ENCODE data around the gene CD151.

The CD151 gene

GRCh38 chr11:797296-798092, 35.3 kb upstream of the CD151 start:
- DNase-seq (ENCODE audit: low spot score): peak; percentile 60

GRCh38 chr11:798093-798713, 34.5 kb upstream of the CD151 start, which contains the start of gene SLC25A22:
SLC25A22 (minus strand) TSS chr11:798281; CDS start chr11:795006, 3,275 bp downstream.
- peak; percentile 75 for DNase-seq (ENCODE audit: low spot score)

- DNase-seq (ENCODE audit: low spot score): no peak
These were observed 33.0 kb upstream of the CD151 start for GRCh38 chr11:799641-800316.

GRCh38 chr11:800473-800872, 32.3 kb upstream of the CD151 start:
- no peak for DNase-seq (ENCODE audit: low spot score)

- no peak for DNase-seq (ENCODE audit: low spot score)
These were observed 31.5 kb upstream of the CD151 start for GRCh38 chr11:801097-801780.

- no peak for DNase-seq (ENCODE audit: low spot score)
These were observed 30.6 kb upstream of the CD151 start for GRCh38 chr11:802018-802617.

- no peak for DNase-seq (ENCODE audit: low spot score)
These were observed 29.9 kb upstream of the CD151 start for GRCh38 chr11:802693-803466.

- DNase-seq (ENCODE audit: low spot score): no peak
These were observed 29.3 kb upstream of the CD151 start for GRCh38 chr11:803467-803742.

- no peak for DNase-seq (ENCODE audit: low spot score)
These were observed 28.8 kb upstream of the CD151 start for GRCh38 chr11:803770-804598.

- no peak for DNase-seq (ENCODE audit: low spot score)
These were observed 28.2 kb upstream of the CD151 start for GRCh38 chr11:804599-804964.

- DNase-seq (ENCODE audit: low spot score): peak; percentile 33
These were observed 24.1 kb upstream of the CD151 start for GRCh38 chr11:808427-809286.

GRCh38 chr11:809287-810039, 23.3 kb upstream of the CD151 start, which contains the start of gene RPLP2:
RPLP2 (plus strand) TSS chr11:809967; CDS start chr11:810235, 268 bp downstream.
- DNase-seq (ENCODE audit: low spot score): peak; percentile 96

GRCh38 chr11:810040-810567, 22.6 kb upstream of the CD151 start:
- no peak for DNase-seq (ENCODE audit: low spot score)

- no peak for DNase-seq (ENCODE audit: low spot score)
These were observed 21.1 kb upstream of the CD151 start for GRCh38 chr11:811446-812245.

- no peak for DNase-seq (ENCODE audit: low spot score)
These were observed 20.4 kb upstream of the CD151 start for GRCh38 chr11:812390-812789.

- DNase-seq (ENCODE audit: low spot score): no peak
These were observed 19.7 kb upstream of the CD151 start for GRCh38 chr11:813072-813455.

- DNase-seq (ENCODE audit: low spot score): no peak
These were observed 19.2 kb upstream of the CD151 start for GRCh38 chr11:813456-814096.
